PFSK-1 (cell line): ENCODE results near the gene SLC44A3.

Experiments used
- FOXP2 ChIP-seq: optimal IDR thresholded peaks from 2 replicates; pipeline ENCODE3; 2011; ENCODE audit warnings: borderline replicate concordance, control low read depth, inconsistent platforms; ENCODE audit not compliant: insufficient read depth; ENCODE audit errors: extremely low read length, extremely low read depth
- POLR2AphosphoS5 ChIP-seq: IDR thresholded peaks from 2 replicates; pipeline ENCODE4 v1.6.1; 2012; ENCODE audit warnings: low read depth, mild to moderate bottlenecking, control low read depth, low read length, moderate library complexity
- REST ChIP-seq, 2 experiments: IDR thresholded peaks; 2 replicates each; pipeline versions ENCODE4 v1.6.1 to v1.8.0; 2011 to 2012; ENCODE audit warnings: low read depth in 2 of 2, low read length in 2 of 2, control low read depth in 1 of 2, inconsistent platforms in 1 of 2, mild to moderate bottlenecking in 1 of 2, moderate library complexity in 1 of 2; ENCODE audit not compliant: insufficient read depth in 1 of 2
- SIN3A ChIP-seq: IDR thresholded peaks from 2 replicates; pipeline ENCODE4 v1.6.1; 2012; ENCODE audit warnings: mild to moderate bottlenecking, low read length, moderate library complexity, borderline replicate concordance; ENCODE audit not compliant: insufficient read depth
- TAF1 ChIP-seq: IDR thresholded peaks from 2 replicates; pipeline ENCODE4 v1.6.1; 2012; ENCODE audit warnings: low read length, control low read depth, borderline replicate concordance; ENCODE audit not compliant: insufficient read depth

- TF ChIP-seq REST (IDR thresholded peaks at IDR 0.05; ENCODE audit: insufficient read depth in 1 of 2, low read depth in 2 of 2, low read length in 2 of 2) (no peak), TAF1 (no peak), POLR2AphosphoS5 (no peak), SIN3A (no peak), FOXP2 (no peak)
Measured at GRCh38 chr1:94883691-94884090, 63.5 kb downstream of the SLC44A3 start.
